Keratinocyte (primary cell): Measurements from ENCODE around the gene CFAP46. TPM values are rescaled to one million over a fixed set of nuclear protein-coding genes. Genes with fewer than 3 reads are reported as not detected.
A peak's percentile ranks its signal among the peaks of the same experiment; 100 is the strongest.

Experiments
- DNase-seq: peaks from one replicate; pipeline ENCODE4 v3.0.0-alpha.2; 2011; ENCODE audit warnings: low read depth, missing footprints, low spot score
- FAIRE-seq: peaks from 2 replicates; lab custom pipeline; 2011; peaks lifted over from hg19 to GRCh38; lab: Jason Lieb, UNC
- H2AFZ ChIP-seq: 2 replicates; pipeline ENCODE4 v1.6.0; 2012; ENCODE audit warnings: low read length, control low read depth, inconsistent platforms; ENCODE audit not compliant: control insufficient read depth
- H3K27ac ChIP-seq: 2 replicates; pipeline ENCODE4 v1.5.1; 2011; ENCODE audit warnings: low read length; ENCODE audit not compliant: control insufficient read depth, insufficient read depth
- H3K27me3 ChIP-seq: 3 replicates; pipeline ENCODE4 v1.6.0; 2011; ENCODE audit warnings: low read length; ENCODE audit not compliant: control insufficient read depth, insufficient read depth; ENCODE audit errors: extremely low read depth
- H3K36me3 ChIP-seq, 2 experiments: 2 replicates in 1 of 2; 3 replicates in 1 of 2; pipeline ENCODE4 v1.5.1; 2011; ENCODE audit warnings: low read length in 2 of 2, mild to moderate bottlenecking in 1 of 2; ENCODE audit not compliant: control insufficient read depth in 2 of 2, insufficient read depth in 2 of 2; ENCODE audit errors: extremely low read depth in 1 of 2
- H3K4me1 ChIP-seq: 3 replicates; pipeline ENCODE4 v1.5.1; 2011; ENCODE audit warnings: low read length; ENCODE audit not compliant: control insufficient read depth, insufficient read depth; ENCODE audit errors: extremely low read depth
- H3K4me2 ChIP-seq: 3 replicates; pipeline ENCODE4 v1.6.0; 2011; ENCODE audit warnings: low read depth, low read length; ENCODE audit not compliant: control insufficient read depth, insufficient read depth; ENCODE audit errors: extremely low read depth
- H3K4me3 ChIP-seq, 3 experiments: fragments of 200-600 bp in 1 of 3; sonication (generic) in 1 of 3; 2 replicates in 2 of 3; 3 replicates in 1 of 3; pipeline ENCODE4 v1.5.1; 2011 to 2016; ENCODE audit warnings: low read length in 3 of 3, mild to moderate bottlenecking in 3 of 3, control low read depth in 2 of 3, inconsistent platforms in 1 of 3, low read depth in 1 of 3, mixed read lengths in 1 of 3, mixed run types in 1 of 3, moderate library complexity in 1 of 3; ENCODE audit not compliant: control insufficient read depth in 2 of 3, insufficient read depth in 2 of 3; ENCODE audit errors: extremely low read depth in 1 of 3
- H3K79me2 ChIP-seq: 2 replicates; pipeline ENCODE4 v1.6.0; 2012; ENCODE audit warnings: low read length; ENCODE audit not compliant: control insufficient read depth, insufficient read depth
- H3K9ac ChIP-seq: 3 replicates; pipeline ENCODE4 v1.6.0; 2011; ENCODE audit warnings: low read length; ENCODE audit not compliant: control insufficient read depth, insufficient read depth; ENCODE audit errors: extremely low read depth
- H3K9me1 ChIP-seq: 3 replicates; pipeline ENCODE4 v1.6.0; 2011; ENCODE audit warnings: low read length; ENCODE audit not compliant: control insufficient read depth, insufficient read depth; ENCODE audit errors: extremely low read depth
- H3K9me3 ChIP-seq: 2 replicates; pipeline ENCODE4 v1.5.1; 2012; ENCODE audit warnings: low read depth, low read length; ENCODE audit not compliant: control insufficient read depth
- H4K20me1 ChIP-seq: 3 replicates; pipeline ENCODE4 v1.6.0; 2011; ENCODE audit warnings: low read length; ENCODE audit not compliant: control insufficient read depth, insufficient read depth; ENCODE audit errors: extremely low read depth
- CTCF ChIP-seq, 3 experiments: IDR thresholded peaks in 1 of 3; conservative IDR thresholded peaks in 1 of 3; optimal IDR thresholded peaks in 1 of 3; 2 replicates in 2 of 3; 3 replicates in 1 of 3; pipeline versions ENCODE3 to v1.5.1; 2011; ENCODE audit warnings: low read length in 3 of 3, mild to moderate bottlenecking in 3 of 3, moderate library complexity in 2 of 3, control low read depth in 1 of 3, inconsistent platforms in 1 of 3; ENCODE audit not compliant: insufficient read depth in 2 of 3; ENCODE audit errors: extremely low read depth in 1 of 3
- EZH2 ChIP-seq: IDR thresholded peaks from one replicate; pipeline ENCODE4 v1.6.1; 2012; ENCODE audit warnings: inconsistent platforms, mild to moderate bottlenecking, low read length, moderate library complexity
- dilution Hi-C: fragments of 300-500 bp; cut with MboI; formaldehyde crosslinking; loops from one replicate; pipeline ENCODE4 v1.7.0; 2020; ENCODE audit warnings: low sequenced_read_pairs; ENCODE audit not compliant: extremely low pct_ligation_motif_present
- polyA plus RNA-seq, 5 experiments: library from polyadenylated mRNA; depleted of rRNA in 3 of 5; stranded (reverse) in 3 of 5; stranded (forward) in 1 of 5; unstranded in 1 of 5; fragments of >200 nt; gene quantifications; 1 replicate in 1 of 5; 2 replicates in 3 of 5; 3 replicates in 1 of 5; pipeline versions ENCODE4 v1.2.1 to v1.2.3, GENCODE V29; 2011 to 2012; ENCODE audit warnings: missing spikeins in 2 of 5, low read depth in 1 of 5, low replicate concordance in 1 of 5

CFAP46 gene
- polyA plus RNA-seq, 1 donor (not counting 4 experiments of a cell fraction or from before 2014, with no cell fraction given) = 1.00 TPM

- Histone ChIP-seq H4K20me1 (no peaks in the 10 kb centered on the region), H3K4me2 (no peak overlapping the region), H3K9me3 (no peaks in the 10 kb centered on the region), H2AFZ (no peak overlapping the region), H3K9me1 (no peaks in the 10 kb centered on the region), H3K4me3 (peak overlapping the region in 2 of 3 experiments; percentile 26 to 61), H3K27me3 (peaks cover 8% of the 10 kb centered on the region), H3K27ac (no peak overlapping the region), H3K9ac (peak overlapping the region; percentile 56), H3K79me2 (no peaks in the 10 kb centered on the region), H3K36me3 (no peaks in the 10 kb centered on the region), H3K4me1 (peaks cover 11% of the 10 kb centered on the region)
- no peak for DNase-seq
- TF ChIP-seq EZH2 = no peak
- no peak for TF ChIP-seq CTCF (optimal IDR thresholded peaks at IDR 0.05 in 1 of 3, IDR thresholded peaks at IDR 0.05 in 1 of 3, conservative IDR thresholded peaks at IDR 0.05 in 1 of 3; ENCODE audit: extremely low read depth in 1 of 3, insufficient read depth in 2 of 3, low read length in 3 of 3)
- no peak for FAIRE-seq
- dilution Hi-C loops = no loop called here
These were observed 21.9 kb upstream of the CFAP46 start for GRCh38 chr10:132964231-132964630.

GRCh38 chr10:132963430-132963960 lies 21.1 kb upstream of the CFAP46 start:
- FAIRE-seq (no peak), DNase-seq (no peak)
- H3K4me2 ChIP-seq = no peak overlapping the region
- H3K4me1 ChIP-seq = peaks cover 11% of the 10 kb centered on the region
- no peaks in the 10 kb centered on the region for H3K36me3 ChIP-seq
- H3K9me3 ChIP-seq = no peaks in the 10 kb centered on the region
- peaks cover 12% of the 10 kb centered on the region for H3K27me3 ChIP-seq
- no peak overlapping the region for H3K4me3 ChIP-seq
- H3K9me1 ChIP-seq = no peaks in the 10 kb centered on the region
- H4K20me1 ChIP-seq = no peaks in the 10 kb centered on the region
- TF ChIP-seq EZH2 (no peak), CTCF (optimal IDR thresholded peaks at IDR 0.05 in 1 of 3, IDR thresholded peaks at IDR 0.05 in 1 of 3, conservative IDR thresholded peaks at IDR 0.05 in 1 of 3; ENCODE audit: extremely low read depth in 1 of 3, insufficient read depth in 2 of 3, low read length in 3 of 3) (no peak)
- dilution Hi-C loops = no loop called here
- no peak overlapping the region for H3K27ac ChIP-seq
- H3K9ac ChIP-seq = no peak overlapping the region
- H3K79me2 ChIP-seq = no peaks in the 10 kb centered on the region
- no peak overlapping the region for H2AFZ ChIP-seq
